Fibroblast of mammary gland (primary cell): ENCODE results near the gene LACC1.

Experiments used
- DNase-seq: peaks from one replicate; pipeline ENCODE4 v3.0.0-alpha.2; 2010; ENCODE audit warnings: low read depth
- H3K4me3 ChIP-seq: 2 replicates; pipeline ENCODE4 v1.5.1; 2011; ENCODE audit warnings: low read depth, mild to moderate bottlenecking, low read length, moderate library complexity; ENCODE audit not compliant: control insufficient read depth
- TF ChIP-seq, protein P1 (sequence below): conservative IDR thresholded peaks from 2 replicates; pipeline ENCODE4 v1.5.1; 2011; ENCODE audit warnings: low read depth, low read length, inconsistent platforms; ENCODE audit not compliant: control insufficient read depth, insufficient read depth

The LACC1 gene

DNA sequence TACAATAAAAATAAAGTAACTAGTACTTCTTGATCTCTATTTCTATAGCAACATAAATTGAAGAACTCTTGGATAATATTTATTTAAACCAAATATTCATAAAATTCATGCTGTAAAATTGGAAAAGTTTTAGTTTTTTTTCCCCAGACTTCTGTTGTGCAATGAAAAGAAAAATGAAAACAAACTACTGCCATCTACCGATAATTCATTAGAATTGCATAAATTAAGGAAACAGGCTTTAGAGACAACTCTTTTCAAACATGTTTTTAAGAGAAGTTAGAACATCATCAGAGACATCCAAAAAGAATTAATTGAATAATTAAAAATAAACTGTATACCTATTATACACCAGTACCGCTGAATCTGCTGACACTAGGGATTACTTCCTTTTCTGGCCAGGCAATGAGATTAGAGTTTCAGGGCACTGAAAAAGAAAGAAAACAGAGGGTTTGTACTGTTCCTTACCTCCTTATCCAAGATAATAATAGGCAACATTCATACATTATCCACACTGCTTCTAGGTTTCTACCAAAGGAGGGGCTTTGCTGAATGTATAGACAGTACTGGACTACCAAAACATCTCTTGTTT, 5.1 kb upstream of the LACC1 start:
- no peak overlapping the region for H3K4me3 ChIP-seq
- TF ChIP-seq, protein P1, sequence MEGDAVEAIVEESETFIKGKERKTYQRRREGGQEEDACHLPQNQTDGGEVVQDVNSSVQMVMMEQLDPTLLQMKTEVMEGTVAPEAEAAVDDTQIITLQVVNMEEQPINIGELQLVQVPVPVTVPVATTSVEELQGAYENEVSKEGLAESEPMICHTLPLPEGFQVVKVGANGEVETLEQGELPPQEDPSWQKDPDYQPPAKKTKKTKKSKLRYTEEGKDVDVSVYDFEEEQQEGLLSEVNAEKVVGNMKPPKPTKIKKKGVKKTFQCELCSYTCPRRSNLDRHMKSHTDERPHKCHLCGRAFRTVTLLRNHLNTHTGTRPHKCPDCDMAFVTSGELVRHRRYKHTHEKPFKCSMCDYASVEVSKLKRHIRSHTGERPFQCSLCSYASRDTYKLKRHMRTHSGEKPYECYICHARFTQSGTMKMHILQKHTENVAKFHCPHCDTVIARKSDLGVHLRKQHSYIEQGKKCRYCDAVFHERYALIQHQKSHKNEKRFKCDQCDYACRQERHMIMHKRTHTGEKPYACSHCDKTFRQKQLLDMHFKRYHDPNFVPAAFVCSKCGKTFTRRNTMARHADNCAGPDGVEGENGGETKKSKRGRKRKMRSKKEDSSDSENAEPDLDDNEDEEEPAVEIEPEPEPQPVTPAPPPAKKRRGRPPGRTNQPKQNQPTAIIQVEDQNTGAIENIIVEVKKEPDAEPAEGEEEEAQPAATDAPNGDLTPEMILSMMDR = peak; percentile 49
- DNase-seq = peak; percentile 55

DNA sequence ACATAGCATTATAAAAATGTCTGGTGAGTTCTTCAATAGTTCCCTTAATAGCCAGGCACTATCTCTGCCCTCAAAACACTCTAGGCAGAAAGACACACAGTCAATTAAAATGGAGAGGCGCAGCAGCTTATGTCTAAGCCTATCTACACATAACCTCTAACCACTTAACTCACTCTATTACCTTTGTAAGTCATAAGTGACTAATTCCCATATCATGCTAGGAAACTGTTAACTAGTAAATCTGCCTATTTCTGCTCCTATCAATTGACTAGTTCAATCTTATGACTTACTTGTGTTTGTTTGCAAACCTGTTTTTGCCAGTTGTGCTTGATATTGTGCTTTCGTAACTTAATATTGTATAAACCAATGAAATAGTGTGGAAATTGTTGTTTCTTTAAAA, 3.3 kb upstream of the LACC1 start:
- TF ChIP-seq, protein P1 = no peak
- no peak for DNase-seq
- H3K4me3 ChIP-seq = no peak overlapping the region

- no peak for DNase-seq
- TF ChIP-seq, protein P1 = no peak
- no peak overlapping the region for H3K4me3 ChIP-seq
These were observed 2.4 kb upstream of the LACC1 start for GRCh38 chr13:43877326-43877725.

DNA sequence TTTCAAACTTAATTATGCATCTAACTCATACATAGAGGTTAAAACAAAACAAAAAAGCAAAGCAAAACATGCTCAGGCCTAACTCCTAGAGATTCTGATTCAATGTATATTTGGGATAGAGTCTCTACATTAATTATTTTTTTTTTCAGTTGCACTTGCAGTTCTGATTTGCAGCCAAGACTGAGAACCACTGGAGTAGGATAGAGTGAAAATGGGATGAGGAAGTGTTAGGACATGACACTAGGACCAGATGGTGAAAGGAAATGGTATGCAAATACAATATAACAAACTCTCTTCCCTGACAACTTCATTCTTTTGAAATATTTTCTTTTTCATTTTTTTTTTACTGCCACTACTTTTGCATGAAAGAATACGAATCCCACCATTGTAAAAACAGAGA, 1.9 kb upstream of the LACC1 start:
- H3K4me3 ChIP-seq = no peak overlapping the region
- TF ChIP-seq, protein P1 = no peak

GRCh38 chr13:43878892-43879754, 581 bp upstream of the LACC1 start, which contains the start of gene CCDC122:
CCDC122 (minus strand) TSS chr13:43879740; CDS start chr13:43869376, 10,364 bp downstream.
- peak; percentile 79 for DNase-seq
- TF ChIP-seq, protein P1 = no peak
- peak within 1 kb of the TSS; percentile 75 for H3K4me3 ChIP-seq

More for the DNA sequence above, 1.9 kb upstream of the LACC1 start:
- no peak for DNase-seq

GRCh38 chr13:43880214-43880855, 631 bp downstream of the LACC1 start:
- DNase-seq = no peak
- peak overlapping the region; percentile 75 for H3K4me3 ChIP-seq
- TF ChIP-seq, protein P1 = no peak
